HUES48 (cell line): Measurements from ENCODE around the gene HBD.

Source experiments
- H3K27ac ChIP-seq: one replicate; pipeline ENCODE4 v1.7.0; 2013; ENCODE audit warnings: low read depth, low read length, inconsistent platforms
- H3K27me3 ChIP-seq: 2 replicates; pipeline ENCODE4 v1.6.1; 2013; ENCODE audit warnings: mild to moderate bottlenecking, low read length; ENCODE audit not compliant: control insufficient read depth, insufficient read depth
- H3K36me3 ChIP-seq: 2 replicates; pipeline ENCODE4 v1.6.1; 2013; ENCODE audit warnings: low read length; ENCODE audit not compliant: control insufficient read depth, insufficient read depth
- H3K4me1 ChIP-seq: 2 replicates; pipeline ENCODE4 v1.6.1; 2013; ENCODE audit warnings: mild to moderate bottlenecking, low read length; ENCODE audit not compliant: control insufficient read depth, insufficient read depth
- H3K4me3 ChIP-seq: 2 replicates; pipeline ENCODE4 v1.5.1; 2013; ENCODE audit warnings: mild to moderate bottlenecking, low read depth, low read length
- H3K9ac ChIP-seq: 2 replicates; pipeline ENCODE4 v1.6.1; 2013; ENCODE audit warnings: mild to moderate bottlenecking, low read depth, low read length, moderate library complexity
- H3K9me3 ChIP-seq: 2 replicates; pipeline ENCODE4 v1.6.1; 2013; ENCODE audit warnings: low read length; ENCODE audit not compliant: control insufficient read depth, insufficient read depth

Gene HBD

DNA sequence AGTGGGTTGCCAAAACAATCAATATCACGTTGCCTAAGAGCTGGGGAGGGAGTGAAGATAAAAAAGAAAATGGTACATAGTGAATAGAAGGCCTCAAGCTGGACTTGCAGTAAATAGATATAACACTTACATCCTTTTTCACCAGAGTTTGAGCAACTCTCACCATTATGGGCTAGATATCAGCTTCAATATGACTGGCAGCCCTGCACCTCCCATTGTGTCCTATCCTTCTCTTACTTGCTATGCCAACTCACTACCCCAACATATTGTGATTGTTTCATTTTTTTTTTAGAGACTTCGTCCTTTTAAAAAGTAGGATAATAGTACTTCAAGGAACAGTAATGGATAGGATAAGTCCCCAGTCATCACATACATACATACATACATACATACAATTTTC, 7.9 kb upstream of the HBD start:
- H3K9me3 ChIP-seq, result no peaks in the 10 kb centered on the region
- H3K4me1 ChIP-seq, result no peaks in the 10 kb centered on the region
- H3K27me3 ChIP-seq, result no peaks in the 10 kb centered on the region
- no peak overlapping the region for H3K9ac ChIP-seq
- no peak overlapping the region for H3K27ac ChIP-seq
- H3K36me3 ChIP-seq, result no peaks in the 10 kb centered on the region
- H3K4me3 ChIP-seq, result no peak overlapping the region

DNA sequence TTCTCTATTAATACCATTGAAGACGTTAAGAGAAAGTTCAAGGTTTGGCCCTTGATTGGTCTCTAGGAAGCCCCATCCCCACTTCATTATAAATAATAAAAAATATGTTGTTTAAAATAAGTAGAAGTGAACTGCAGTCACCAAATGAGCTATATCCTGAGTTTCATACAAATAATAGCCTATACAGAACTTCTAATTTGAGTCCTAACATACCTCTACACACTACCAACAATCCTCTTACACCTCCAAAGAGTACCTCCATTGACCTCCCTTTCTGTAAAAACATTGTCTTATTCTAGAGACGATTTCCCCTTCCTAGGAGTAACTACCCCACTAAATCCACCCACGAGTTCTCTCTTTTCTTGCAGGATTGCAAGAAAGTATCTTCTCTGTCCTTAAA, 7.2 kb upstream of the HBD start:
- H3K27me3 ChIP-seq, result no peaks in the 10 kb centered on the region
- H3K4me3 ChIP-seq, result no peak overlapping the region
- no peak overlapping the region for H3K27ac ChIP-seq
- H3K4me1 ChIP-seq, result no peaks in the 10 kb centered on the region
- H3K9ac ChIP-seq, result no peak overlapping the region
- H3K9me3 ChIP-seq, result no peaks in the 10 kb centered on the region
- no peaks in the 10 kb centered on the region for H3K36me3 ChIP-seq

- no peak overlapping the region for H3K4me3 ChIP-seq
- no peak overlapping the region for H3K9ac ChIP-seq
- no peaks in the 10 kb centered on the region for H3K36me3 ChIP-seq
- H3K27me3 ChIP-seq, result no peaks in the 10 kb centered on the region
- no peaks in the 10 kb centered on the region for H3K9me3 ChIP-seq
- no peaks in the 10 kb centered on the region for H3K4me1 ChIP-seq
- H3K27ac ChIP-seq, result no peak overlapping the region
Observed at GRCh38 chr11:5240458-5240857, 6.2 kb upstream of the HBD start.

DNA sequence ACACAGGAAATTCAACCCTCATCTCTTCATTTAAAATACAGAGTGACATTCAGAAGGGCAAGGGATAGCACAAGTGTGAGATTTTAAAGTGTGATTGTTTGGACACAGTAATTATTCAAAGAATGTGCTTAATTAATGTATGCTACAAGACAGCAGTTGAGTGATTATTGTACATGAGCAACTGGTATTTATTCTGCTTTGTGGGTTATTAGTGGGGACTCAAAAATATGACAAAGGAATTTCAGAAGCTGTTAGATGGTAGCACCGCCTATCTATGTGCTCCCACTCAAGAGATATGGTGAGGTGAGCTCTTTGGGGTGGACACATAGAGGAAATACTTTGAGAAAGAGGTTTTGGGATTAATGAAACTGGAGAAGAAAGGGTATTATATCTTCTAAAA, 5.8 kb upstream of the HBD start:
- H3K27ac ChIP-seq, result no peak overlapping the region
- no peaks in the 10 kb centered on the region for H3K9me3 ChIP-seq
- no peaks in the 10 kb centered on the region for H3K27me3 ChIP-seq
- no peaks in the 10 kb centered on the region for H3K36me3 ChIP-seq
- H3K4me3 ChIP-seq, result no peak overlapping the region
- H3K4me1 ChIP-seq, result no peaks in the 10 kb centered on the region
- no peak overlapping the region for H3K9ac ChIP-seq

DNA sequence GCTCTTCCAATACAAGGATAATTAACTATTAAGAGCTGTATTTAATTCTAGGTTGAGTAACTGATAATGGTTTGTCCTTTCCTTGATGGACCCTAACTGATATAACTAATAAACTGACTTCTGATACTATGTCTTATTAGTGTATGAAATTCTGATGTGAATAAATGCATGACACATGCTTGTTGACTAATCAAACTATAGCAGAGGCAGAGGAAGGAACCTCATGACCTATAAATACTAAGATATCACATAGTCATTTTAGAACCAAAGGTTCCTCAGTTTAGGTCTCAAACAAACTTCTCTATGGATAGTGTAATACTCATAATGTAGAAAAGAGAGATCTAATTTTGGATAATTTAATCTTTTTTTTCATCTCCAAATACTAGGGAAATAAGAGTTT, 4.8 kb upstream of the HBD start:
- Histone ChIP-seq H3K4me3 (no peak overlapping the region), H3K36me3 (no peaks in the 10 kb centered on the region), H3K4me1 (no peaks in the 10 kb centered on the region), H3K9me3 (no peaks in the 10 kb centered on the region), H3K27me3 (no peaks in the 10 kb centered on the region), H3K9ac (no peak overlapping the region), H3K27ac (no peak overlapping the region)

DNA sequence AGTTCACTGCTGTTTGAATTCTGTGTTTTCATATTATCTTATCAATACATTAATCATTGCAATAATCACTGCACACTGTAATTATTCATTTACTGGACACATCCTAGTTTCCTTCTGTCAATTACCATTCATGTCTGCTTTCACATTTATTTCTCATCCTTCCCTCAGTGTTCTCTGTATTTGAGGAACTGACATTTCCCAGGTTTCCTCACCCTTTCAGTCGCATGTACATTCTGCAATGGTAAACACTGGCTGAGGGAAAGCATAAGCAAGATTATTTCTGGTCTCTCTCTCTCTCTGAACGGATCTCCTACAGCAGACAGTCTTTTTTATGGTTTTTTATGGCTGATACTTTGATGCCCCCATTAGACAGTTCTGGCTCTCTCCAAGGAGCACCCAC, 4.2 kb upstream of the HBD start:
- H3K27me3 ChIP-seq, result no peaks in the 10 kb centered on the region
- H3K9ac ChIP-seq, result no peak overlapping the region
- no peak overlapping the region for H3K27ac ChIP-seq
- no peak overlapping the region for H3K4me3 ChIP-seq
- no peaks in the 10 kb centered on the region for H3K4me1 ChIP-seq
- no peaks in the 10 kb centered on the region for H3K9me3 ChIP-seq
- H3K36me3 ChIP-seq, result no peaks in the 10 kb centered on the region

- no peak overlapping the region for H3K4me3 ChIP-seq
- no peaks in the 10 kb centered on the region for H3K9me3 ChIP-seq
- no peaks in the 10 kb centered on the region for H3K36me3 ChIP-seq
- H3K27ac ChIP-seq, result no peak overlapping the region
- no peak overlapping the region for H3K9ac ChIP-seq
- H3K4me1 ChIP-seq, result no peaks in the 10 kb centered on the region
- no peaks in the 10 kb centered on the region for H3K27me3 ChIP-seq
Observed at GRCh38 chr11:5237420-5237819, 3.1 kb upstream of the HBD start.

DNA sequence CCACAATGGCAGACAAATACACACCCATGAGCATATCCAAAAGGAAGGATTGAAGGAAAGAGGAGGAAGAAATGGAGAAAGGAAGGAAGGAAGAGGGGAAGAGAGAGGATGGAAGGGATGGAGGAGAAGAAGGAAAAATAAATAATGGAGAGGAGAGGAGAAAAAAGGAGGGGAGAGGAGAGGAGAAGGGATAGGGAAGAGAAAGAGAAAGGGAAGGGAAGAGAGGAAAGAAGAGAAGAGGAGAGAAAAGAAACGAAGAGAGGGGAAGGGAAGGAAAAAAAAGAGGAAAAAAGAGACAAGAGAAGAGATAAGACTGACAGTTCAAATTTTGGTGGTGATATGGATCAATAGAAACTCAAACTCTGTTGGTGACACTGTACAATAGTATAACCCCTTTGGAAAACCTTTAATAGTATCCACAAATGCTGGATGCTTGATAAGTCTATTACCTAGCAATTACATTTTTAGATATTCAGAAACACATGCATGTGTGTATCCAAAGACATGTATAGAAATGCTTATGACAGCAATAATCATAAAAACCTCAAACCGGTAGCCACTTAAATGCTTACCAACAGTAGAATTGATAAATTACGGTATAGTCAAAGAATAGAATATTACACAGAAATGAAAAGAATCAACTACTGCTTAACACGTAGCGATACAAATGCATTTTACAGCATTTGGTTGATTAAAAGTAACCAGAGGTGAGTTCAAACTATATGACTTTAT, 1.2 kb upstream of the HBD start:
- no peak overlapping the region for H3K4me3 ChIP-seq
- H3K27me3 ChIP-seq, result no peaks in the 10 kb centered on the region
- no peaks in the 10 kb centered on the region for H3K36me3 ChIP-seq
- H3K9ac ChIP-seq, result no peak overlapping the region
- H3K4me1 ChIP-seq, result no peaks in the 10 kb centered on the region
- no peaks in the 10 kb centered on the region for H3K9me3 ChIP-seq
- H3K27ac ChIP-seq, result no peak overlapping the region

- Histone ChIP-seq H3K27me3 (no peaks in the 10 kb centered on the region), H3K9me3 (no peaks in the 10 kb centered on the region), H3K9ac (no peak overlapping the region), H3K36me3 (no peaks in the 10 kb centered on the region), H3K4me1 (no peaks in the 10 kb centered on the region), H3K27ac (no peak overlapping the region), H3K4me3 (no peak overlapping the region)
Observed at GRCh38 chr11:5233307-5233706, 976 bp downstream of the HBD start.

DNA sequence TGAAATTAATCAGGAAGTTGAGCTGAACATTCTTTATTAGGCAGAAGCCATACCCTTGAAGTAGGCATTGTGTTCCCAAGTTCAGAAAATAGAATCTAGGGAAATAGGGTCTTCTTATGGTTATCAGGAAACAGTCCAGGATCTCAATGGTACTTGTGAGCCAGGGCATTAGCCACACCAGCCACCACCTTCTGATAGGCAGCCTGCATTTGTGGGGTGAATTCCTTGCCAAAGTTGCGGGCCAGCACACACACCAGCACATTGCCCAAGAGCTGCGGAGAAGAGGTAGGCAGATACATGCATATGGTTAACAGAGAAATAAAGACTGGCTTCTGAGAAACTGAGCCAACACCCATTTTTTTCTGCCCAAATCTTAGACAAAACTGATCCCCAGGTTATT, 1.5 kb downstream of the HBD start:
- Histone ChIP-seq H3K36me3 (no peaks in the 10 kb centered on the region), H3K4me1 (no peaks in the 10 kb centered on the region), H3K9ac (no peak overlapping the region), H3K27me3 (no peaks in the 10 kb centered on the region), H3K27ac (no peak overlapping the region), H3K9me3 (no peaks in the 10 kb centered on the region), H3K4me3 (no peak overlapping the region)

DNA sequence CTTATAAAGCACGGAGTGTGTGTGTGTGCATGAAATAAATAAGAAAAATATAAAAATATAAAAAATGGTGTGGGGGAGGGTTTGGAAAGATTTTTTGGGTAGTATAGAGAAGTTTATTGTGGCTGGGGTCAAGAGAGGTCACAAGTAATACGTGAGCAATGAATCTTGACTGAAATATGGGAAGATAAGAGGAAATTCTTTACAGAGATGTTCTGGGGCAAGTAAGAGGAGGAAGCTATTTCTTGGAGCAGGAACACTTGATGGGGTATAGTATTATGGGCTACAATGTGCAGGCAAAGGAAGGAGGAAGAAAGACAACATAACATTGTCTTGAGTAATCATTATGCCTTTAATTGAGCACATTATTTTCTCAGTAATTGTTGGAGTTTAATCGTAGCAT, 2.1 kb downstream of the HBD start:
- Histone ChIP-seq H3K27me3 (no peaks in the 10 kb centered on the region), H3K4me1 (no peaks in the 10 kb centered on the region), H3K4me3 (no peak overlapping the region), H3K9ac (no peak overlapping the region), H3K36me3 (no peaks in the 10 kb centered on the region), H3K27ac (no peak overlapping the region), H3K9me3 (no peaks in the 10 kb centered on the region)

GRCh38 chr11:5231111-5231510, 3.2 kb downstream of the HBD start:
- Histone ChIP-seq H3K9ac (no peak overlapping the region), H3K27ac (no peak overlapping the region), H3K36me3 (no peaks in the 10 kb centered on the region), H3K4me3 (no peak overlapping the region), H3K9me3 (no peaks in the 10 kb centered on the region), H3K4me1 (no peaks in the 10 kb centered on the region), H3K27me3 (no peaks in the 10 kb centered on the region)
